ACC112 (cell line): Measurements from ENCODE around the gene KRTAP4-1.
"Not testable (repeated sequence)": the region's sequence is repeated elsewhere in the genome, so short reads cannot be mapped to it uniquely, and the experiment has no call there.

Source experiments
- H2AFZ ChIP-seq: fragments of 200-600 bp; sonication (generic); one replicate; pipeline ENCODE4 v1.6.0; 2017; ENCODE audit warnings: antibody characterized with exemption, low read length; ENCODE audit not compliant: unreplicated experiment
- H3K27ac ChIP-seq: fragments of 200-600 bp; sonication (generic); 2 replicates; pipeline ENCODE4 v1.5.1; 2014; ENCODE audit warnings: low read depth, mild to moderate bottlenecking, antibody characterized with exemption, low read length, moderate library complexity
- H3K27me3 ChIP-seq: fragments of 200-600 bp; sonication (generic); 2 replicates; pipeline ENCODE4 v1.6.1; 2014; ENCODE audit warnings: mild to moderate bottlenecking, antibody characterized with exemption, low read length, moderate library complexity, mixed read lengths; ENCODE audit not compliant: insufficient read depth
- H3K36me3 ChIP-seq: fragments of 200-600 bp; sonication (generic); 2 replicates; pipeline ENCODE4 v1.6.1; 2016; ENCODE audit warnings: mild to moderate bottlenecking, antibody characterized with exemption, low read length, moderate library complexity, mixed read lengths; ENCODE audit not compliant: insufficient read depth
- H3K4me1 ChIP-seq: fragments of 200-600 bp; sonication (generic); one replicate; pipeline ENCODE4 v1.6.1; 2016; ENCODE audit warnings: low read length, mixed read lengths; ENCODE audit not compliant: insufficient read depth, unreplicated experiment, control insufficient read depth
- H3K4me3 ChIP-seq: fragments of 200-600 bp; sonication (generic); 2 replicates; pipeline ENCODE4 v1.5.1; 2014; ENCODE audit warnings: mild to moderate bottlenecking, low read depth, low read length
- H3K79me2 ChIP-seq: fragments of 200-600 bp; sonication (generic); one replicate; pipeline ENCODE4 v1.6.0; 2016; ENCODE audit warnings: low read length; ENCODE audit not compliant: control insufficient read depth, unreplicated experiment, insufficient read depth

KRTAP4-1 gene

GRCh38 chr17:41184480-41184961 lies at the start of gene KRTAP4-1:
TSS of gene KRTAP4-1 (minus strand) at chr17:41184911. CDS start at chr17:41184854, 57 bp downstream.
- no peaks in the 10 kb centered on the region for H3K4me1 ChIP-seq
- no peaks in the 10 kb centered on the region for H3K27me3 ChIP-seq
- no peaks in the 10 kb centered on the region for H3K79me2 ChIP-seq
- H2AFZ ChIP-seq, result no peak within 1 kb of the TSS
- H3K4me3 ChIP-seq, result no peak within 1 kb of the TSS
- no peaks in the 10 kb centered on the region for H3K36me3 ChIP-seq
- H3K27ac ChIP-seq, result no peak within 1 kb of the TSS

GRCh38 chr17:41232399-41233105 lies 47.8 kb upstream of the KRTAP4-1 start, which contains the start of gene KRTAP9-3:
TSS of gene KRTAP9-3 (plus strand) at chr17:41232449. CDS start at chr17:41232502, 53 bp downstream.
- not testable (repeated sequence) for H3K4me3 ChIP-seq, H2AFZ ChIP-seq, H3K4me1 ChIP-seq, H3K27ac ChIP-seq, H3K36me3 ChIP-seq, H3K79me2 ChIP-seq
- H3K27me3 ChIP-seq, result peaks cover 24% of the 10 kb centered on the region; the same call in 1 of the 2 replicates

GRCh38 chr17:41231731-41232130 lies 47.0 kb upstream of the KRTAP4-1 start:
- Histone ChIP-seq H3K4me1 (no peaks in the 10 kb centered on the region), H2AFZ (no peak overlapping the region), H3K27me3 (peaks cover 24% of the 10 kb centered on the region; the same call in 1 of the 2 replicates), H3K4me3 (no peak overlapping the region), H3K36me3 (no peaks in the 10 kb centered on the region), H3K27ac (no peak overlapping the region), H3K79me2 (no peaks in the 10 kb centered on the region)

GRCh38 chr17:41230094-41230493 lies 45.4 kb upstream of the KRTAP4-1 start:
- Histone ChIP-seq H3K27me3 (peaks cover 23% of the 10 kb centered on the region; the same call in 1 of the 2 replicates), H3K4me3 (no peak overlapping the region), H3K27ac (no peak overlapping the region), H3K4me1 (no peaks in the 10 kb centered on the region), H2AFZ (no peak overlapping the region), H3K36me3 (no peaks in the 10 kb centered on the region), H3K79me2 (no peaks in the 10 kb centered on the region)

- H3K27me3 ChIP-seq, H3K4me3 ChIP-seq, H3K36me3 ChIP-seq, H3K4me1 ChIP-seq, H3K79me2 ChIP-seq, H3K27ac ChIP-seq, H2AFZ ChIP-seq: not testable (repeated sequence)
Observed at GRCh38 chr17:41226598-41227095, 41.9 kb upstream of the KRTAP4-1 start, which contains the start of gene KRTAP9-2. TSS of gene KRTAP9-2 (plus strand) at chr17:41226648. CDS start at chr17:41226655, 7 bp downstream.

- Histone ChIP-seq H3K4me3 (no peak overlapping the region), H3K36me3 (no peaks in the 10 kb centered on the region), H3K79me2 (no peaks in the 10 kb centered on the region), H2AFZ (no peak overlapping the region), H3K27ac (no peak overlapping the region), H3K27me3 (0 out of 2 replicates have a peak, but pooled peaks cover 5% of the 10 kb centered on the region), H3K4me1 (no peaks in the 10 kb centered on the region)
Observed at GRCh38 chr17:41226051-41226450, 41.3 kb upstream of the KRTAP4-1 start.

- H3K4me3 ChIP-seq, result no peak overlapping the region
- no peak overlapping the region for H3K27ac ChIP-seq
- H3K79me2 ChIP-seq, result no peaks in the 10 kb centered on the region
- no peaks in the 10 kb centered on the region for H3K36me3 ChIP-seq
- H3K4me1 ChIP-seq, result no peaks in the 10 kb centered on the region
- H3K27me3 ChIP-seq, result no peaks in the 10 kb centered on the region
- H2AFZ ChIP-seq, result no peak overlapping the region
Observed at GRCh38 chr17:41223821-41224220, 39.1 kb upstream of the KRTAP4-1 start.

- no peaks in the 10 kb centered on the region for H3K27me3 ChIP-seq
- H2AFZ ChIP-seq, result no peak overlapping the region
Observed at GRCh38 chr17:41215681-41216080, 31.0 kb upstream of the KRTAP4-1 start.

GRCh38 chr17:41212524-41213169 lies 27.9 kb upstream of the KRTAP4-1 start:
- H3K4me3 ChIP-seq, result no peak overlapping the region
- H3K36me3 ChIP-seq, result no peaks in the 10 kb centered on the region
- no peaks in the 10 kb centered on the region for H3K79me2 ChIP-seq
- H2AFZ ChIP-seq, result no peak overlapping the region
- H3K27ac ChIP-seq, result no peak overlapping the region
- peaks cover 5% of the 10 kb centered on the region for H3K4me1 ChIP-seq
- H3K27me3 ChIP-seq, result peaks cover 11% of the 10 kb centered on the region; the same call in 1 of the 2 replicates

More at GRCh38 chr17:41215681-41216080, 31.0 kb upstream of the KRTAP4-1 start:
- Histone ChIP-seq H3K4me1 (peaks cover 5% of the 10 kb centered on the region), H3K4me3 (no peak overlapping the region), H3K36me3 (no peaks in the 10 kb centered on the region), H3K27ac (no peak overlapping the region), H3K79me2 (no peaks in the 10 kb centered on the region)

- Histone ChIP-seq H3K27ac (no peak overlapping the region), H3K36me3 (no peaks in the 10 kb centered on the region), H2AFZ (no peak overlapping the region), H3K4me1 (peaks cover 5% of the 10 kb centered on the region), H3K4me3 (no peak overlapping the region), H3K27me3 (peaks cover 12% of the 10 kb centered on the region; the same call in 1 of the 2 replicates), H3K79me2 (no peaks in the 10 kb centered on the region)
Observed at GRCh38 chr17:41211845-41212466, 27.2 kb upstream of the KRTAP4-1 start.
